ENCODE results near the gene SEPTIN11. TPM values are rescaled to one million over a fixed set of nuclear protein-coding genes. Genes with fewer than 3 reads are reported as not detected.
"Not testable (repeated sequence)": the region's sequence is repeated elsewhere in the genome, so short reads cannot be mapped to it uniquely, and the experiment has no call there.

Gene SEPTIN11
- total and polyA plus RNA-seq, 2 of the 8 experiments (the other 6 are each of a cell fraction or from before 2014, with no cell fraction given), result 32.2 to 110 TPM

DNA sequence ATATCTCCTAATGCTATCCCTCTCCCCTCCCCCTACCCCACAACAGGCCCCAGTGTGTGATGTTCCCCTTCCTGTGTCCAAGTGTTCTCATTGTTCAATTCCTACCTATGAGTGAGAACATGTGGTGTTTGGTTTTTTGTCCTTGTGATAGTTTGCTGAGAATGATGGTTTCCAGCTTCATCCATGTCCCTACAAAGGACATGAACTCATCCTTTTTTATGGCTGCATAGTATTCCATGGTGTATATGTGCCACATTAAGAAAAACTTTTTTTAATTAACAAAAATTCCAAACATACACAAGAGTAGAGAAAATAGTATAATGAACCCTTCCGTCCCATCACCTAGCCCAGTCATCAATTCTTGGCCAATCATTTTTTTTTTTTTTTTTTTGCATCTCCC is 14.4 kb downstream of the SEPTIN11 start:
- FAIRE-seq; H3K9ac ChIP-seq (replicated peaks in 1 of 4; ENCODE audit: extremely low read depth in 1 of 4, low read depth in 3 of 4, low read length in 3 of 4); H4K91ac ChIP-seq (replicated peaks; ENCODE audit: insufficient read length, low read length); H3K27ac ChIP-seq (ENCODE audit: low read depth, low read length); H3K36me3 ChIP-seq (ENCODE audit: control insufficient read depth in 2 of 4, insufficient read depth in 4 of 4, low read length in 3 of 4); H2AFZ ChIP-seq (ENCODE audit: low read length); H2AK5ac ChIP-seq (ENCODE audit: low read depth, low read length); H4K20me1 ChIP-seq (replicated peaks in 1 of 2; ENCODE audit: control insufficient read depth in 1 of 2, insufficient read depth in 2 of 2, low read length in 2 of 2); H3K18ac ChIP-seq (ENCODE audit: extremely low read depth, low read length); H3K4me1 ChIP-seq (replicated peaks in 1 of 4; ENCODE audit: control insufficient read depth in 3 of 4, insufficient read depth in 4 of 4, low read length in 3 of 4); H2BK15ac ChIP-seq (ENCODE audit: low read length); H3K79me1 ChIP-seq (ENCODE audit: low read depth, low read length); H4K5ac ChIP-seq (ENCODE audit: insufficient read length, low read depth, low read length); H3K56ac ChIP-seq (replicated peaks; ENCODE audit: insufficient read length, low read depth, low read length); H3K4me3 ChIP-seq (ENCODE audit: extremely low read depth in 1 of 4, insufficient read depth in 2 of 4, low read depth in 3 of 4, low read length in 4 of 4); H4K8ac ChIP-seq (ENCODE audit: extremely low read depth, insufficient read depth, low read length); H3K14ac ChIP-seq (ENCODE audit: insufficient read length); H2BK5ac ChIP-seq (ENCODE audit: low read depth, low read length); H2BK20ac ChIP-seq (ENCODE audit: low read length); H3K4me2 ChIP-seq (ENCODE audit: insufficient read depth in 1 of 2, low read depth in 2 of 2, low read length in 2 of 2); H3K4ac ChIP-seq (replicated peaks; ENCODE audit: insufficient read length, low read depth, low read length); H2BK12ac ChIP-seq (ENCODE audit: low read depth, low read length); H3K23me2 ChIP-seq (ENCODE audit: low read depth, low read length); H3K9me3 ChIP-seq (ENCODE audit: insufficient read depth in 2 of 2, low read depth in 1 of 2, low read length in 1 of 2); H3K23ac ChIP-seq (ENCODE audit: insufficient read length); DNase-seq (ENCODE audit: low read depth in 1 of 2, low spot score in 2 of 2); H2BK120ac ChIP-seq (replicated peaks; ENCODE audit: low read depth, low read length); H3K27me3 ChIP-seq (replicated peaks in 1 of 4; ENCODE audit: control insufficient read depth in 3 of 4, extremely low read depth in 1 of 4, insufficient read depth in 3 of 4, low read length in 3 of 4): not testable (repeated sequence)
- CTCF ChIA-PET (ENCODE audit: partially characterized antibody), result interaction anchor here (1.0 to 1.1 kb wide), 2 partner anchors 19 to 586 kb away, joined by 3 to 5 read pairs; no protein-coding TSS in a partner anchor
- 74% methylated on average over 1 of the region's 1 CpG; no CpG with 5 or more reads in 1 of the 2 experiments for WGBS, 2 experiments (ENCODE audit: extremely low coverage in 1 of 2, insufficient coverage in 1 of 2, insufficient read length in 1 of 2, insufficient replicate concordance in 2 of 2, low coverage in 1 of 2, low lambda C conversion rate in 2 of 2, missing lambda C conversion rate in 1 of 2)
- H3K79me2 ChIP-seq (ENCODE audit: control insufficient read depth in 1 of 2, insufficient read depth in 2 of 2, low read length in 2 of 2), result peaks cover 0 to 60% of the 10 kb centered on the region in 2 experiments; a peak in 2 of 4 replicates
- POLR2A ChIA-PET (ENCODE audit: partially characterized antibody), result interaction anchor here (1.0 kb wide), 1 partner anchor 14 kb away, joined by 4 read pairs; no protein-coding TSS in a partner anchor
